ENCODE results near the gene HDGF. TPM values are rescaled to one million over a fixed set of nuclear protein-coding genes. Genes with fewer than 3 reads are reported as not detected.

Gene HDGF
- total RNA-seq, 1 donor from 2014 or later, result 205 TPM

- ATAC-seq, result no peak
These were observed 34.1 kb downstream of the HDGF start for GRCh38 chr1:156717351-156717750.

GRCh38 chr1:156714830-156715229, 36.6 kb downstream of the HDGF start:
- no peak for ATAC-seq

- peak; percentile 78 for ATAC-seq
These were observed 38.8 kb downstream of the HDGF start for GRCh38 chr1:156712626-156713025.

GRCh38 chr1:156711011-156711817, 40.3 kb downstream of the HDGF start:
- ATAC-seq, result no peak

- ATAC-seq, result peak; percentile 69
These were observed 41.6 kb downstream of the HDGF start for GRCh38 chr1:156709757-156710489.

- ATAC-seq, result no peak
These were observed 42.4 kb downstream of the HDGF start for GRCh38 chr1:156709031-156709430.

- no peak for ATAC-seq
These were observed 43.2 kb downstream of the HDGF start for GRCh38 chr1:156708218-156708661.

- ATAC-seq, result no peak
These were observed 43.9 kb downstream of the HDGF start for GRCh38 chr1:156707417-156708217.

- peak; percentile 35 for ATAC-seq
These were observed 44.6 kb downstream of the HDGF start for GRCh38 chr1:156706657-156707416.

- peak; percentile 44 for ATAC-seq
These were observed 45.4 kb downstream of the HDGF start for GRCh38 chr1:156705918-156706656.

GRCh38 chr1:156705321-156705917, 46.1 kb downstream of the HDGF start, which contains the start of gene CRABP2:
CRABP2 (minus strand) TSS chr1:156705583; CDS start chr1:156705446, 137 bp downstream.
- peak; percentile 11 for ATAC-seq

- ATAC-seq, result peak; percentile 48
These were observed 46.5 kb downstream of the HDGF start for GRCh38 chr1:156704930-156705320.

- no peak for ATAC-seq
These were observed 47.2 kb downstream of the HDGF start for GRCh38 chr1:156704166-156704711.

GRCh38 chr1:156703741-156704140, 47.7 kb downstream of the HDGF start:
- no peak for ATAC-seq

GRCh38 chr1:156703336-156703735, 48.1 kb downstream of the HDGF start:
- ATAC-seq, result no peak

GRCh38 chr1:156700736-156701531, 50.5 kb downstream of the HDGF start:
- no peak for ATAC-seq

GRCh38 chr1:156698995-156699394, 52.5 kb downstream of the HDGF start:
- no peak for ATAC-seq

- ATAC-seq, result peak; percentile 26
These were observed 54.0 kb downstream of the HDGF start for GRCh38 chr1:156697481-156697880.

GRCh38 chr1:156696755-156697154, 54.7 kb downstream of the HDGF start:
- no peak for ATAC-seq

- ATAC-seq, result no peak
These were observed 56.8 kb downstream of the HDGF start for GRCh38 chr1:156694690-156694962.
